ENCODE data around the gene SNX24. TPM values are rescaled to one million over a fixed set of nuclear protein-coding genes. Genes with fewer than 3 reads are reported as not detected.

Gene SNX24
- total RNA-seq, 1 experiment from 2014 or later = 10.8 TPM

DNA sequence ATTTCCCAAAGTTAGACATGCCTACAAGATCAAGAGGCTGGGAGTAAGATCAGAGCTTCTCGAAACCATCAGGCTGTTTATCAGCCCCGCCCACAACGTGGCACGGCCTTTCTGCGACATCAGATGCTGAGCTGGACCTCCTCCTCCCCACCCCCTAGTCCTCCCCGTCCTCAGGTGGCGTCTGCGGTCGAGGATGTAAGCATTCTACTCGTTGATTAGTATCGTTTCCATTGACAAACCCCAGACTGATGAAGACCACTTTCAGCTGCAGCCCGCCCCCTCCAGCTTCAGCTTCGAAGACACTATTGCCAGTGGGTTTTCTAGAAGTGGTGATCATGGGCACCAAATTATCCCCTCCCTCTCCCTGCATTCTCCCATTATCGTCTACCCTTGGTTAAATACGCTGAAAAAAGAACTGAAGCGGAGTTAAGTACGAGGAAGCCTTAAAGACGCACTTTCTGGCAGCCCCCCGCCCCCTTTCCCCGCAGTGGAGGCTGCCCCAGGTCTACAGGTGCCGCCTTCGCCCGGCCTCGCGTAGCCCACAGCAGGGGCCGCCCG, 190.0 kb downstream of the SNX24 start:
- H3K9ac ChIP-seq (ENCODE audit: low read length) = peak overlapping the region; percentile 65
- peak overlapping the region; percentile 89 for H3K4me2 ChIP-seq (ENCODE audit: low read length)
- H3K36me3 ChIP-seq (ENCODE audit: control insufficient read depth in 1 of 2, insufficient read depth in 2 of 2, low read length in 2 of 2) = no peaks in the 10 kb centered on the region
- no TSS peak for BruUV-seq (replicated peaks)
- ChIA-PET CTCF (interaction anchor here (0.7 kb wide), 1 partner anchor 519 kb away, joined by 4 read pairs; no protein-coding TSS in a partner anchor), RAD21 (ENCODE audit: low non-redundant PET in 1 of 2, low total read pairs in 2 of 2, uncharacterized antibody in 2 of 2, unreplicated experiment in 2 of 2) (no interaction called here), POLR2A (no interaction called here)
- no peaks in the 10 kb centered on the region for H3K27me3 ChIP-seq (ENCODE audit: insufficient read depth, low read length)
- H3K4me1 ChIP-seq (ENCODE audit: control insufficient read depth in 1 of 2, insufficient read depth in 2 of 2, low read length in 2 of 2) = peaks cover 9 to 21% of the 10 kb centered on the region in 2 experiments; a peak in 3 of 4 replicates
- ATAC-seq (peak; percentile 65), DNase-seq (ENCODE audit: low read depth, low spot score) (peak; percentile 52)
- intact Hi-C loops (cut with micrococcal nuclease) = no loop called here
- H4K20me1 ChIP-seq (ENCODE audit: insufficient read depth) = no peaks in the 10 kb centered on the region
- H2AFZ ChIP-seq (ENCODE audit: low read depth, low read length, poor library complexity, severe bottlenecking) = peak overlapping the region; percentile 65
- no peaks in the 10 kb centered on the region for H3K79me2 ChIP-seq (ENCODE audit: insufficient read depth, low read length)
- H3K27ac ChIP-seq (ENCODE audit: low read depth, low read length) = peak overlapping the region; percentile 83
- TF ChIP-seq JUND (IDR thresholded peaks at IDR 0.05) (no peak), EZH2 (IDR thresholded peaks at IDR 0.05) (no peak), POLR2AphosphoS5 (IDR thresholded peaks at IDR 0.05; ENCODE audit: low read depth, low read length) (peak; percentile 56)
- TF ChIP-seq, protein P1, sequence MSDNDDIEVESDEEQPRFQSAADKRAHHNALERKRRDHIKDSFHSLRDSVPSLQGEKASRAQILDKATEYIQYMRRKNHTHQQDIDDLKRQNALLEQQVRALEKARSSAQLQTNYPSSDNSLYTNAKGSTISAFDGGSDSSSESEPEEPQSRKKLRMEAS (IDR thresholded peaks at IDR 0.05) = peak; percentile 60
- TF ChIP-seq, protein P2, sequence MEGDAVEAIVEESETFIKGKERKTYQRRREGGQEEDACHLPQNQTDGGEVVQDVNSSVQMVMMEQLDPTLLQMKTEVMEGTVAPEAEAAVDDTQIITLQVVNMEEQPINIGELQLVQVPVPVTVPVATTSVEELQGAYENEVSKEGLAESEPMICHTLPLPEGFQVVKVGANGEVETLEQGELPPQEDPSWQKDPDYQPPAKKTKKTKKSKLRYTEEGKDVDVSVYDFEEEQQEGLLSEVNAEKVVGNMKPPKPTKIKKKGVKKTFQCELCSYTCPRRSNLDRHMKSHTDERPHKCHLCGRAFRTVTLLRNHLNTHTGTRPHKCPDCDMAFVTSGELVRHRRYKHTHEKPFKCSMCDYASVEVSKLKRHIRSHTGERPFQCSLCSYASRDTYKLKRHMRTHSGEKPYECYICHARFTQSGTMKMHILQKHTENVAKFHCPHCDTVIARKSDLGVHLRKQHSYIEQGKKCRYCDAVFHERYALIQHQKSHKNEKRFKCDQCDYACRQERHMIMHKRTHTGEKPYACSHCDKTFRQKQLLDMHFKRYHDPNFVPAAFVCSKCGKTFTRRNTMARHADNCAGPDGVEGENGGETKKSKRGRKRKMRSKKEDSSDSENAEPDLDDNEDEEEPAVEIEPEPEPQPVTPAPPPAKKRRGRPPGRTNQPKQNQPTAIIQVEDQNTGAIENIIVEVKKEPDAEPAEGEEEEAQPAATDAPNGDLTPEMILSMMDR (IDR thresholded peaks at IDR 0.05 in 2 of 3, conservative IDR thresholded peaks at IDR 0.05 in 1 of 3; ENCODE audit: borderline replicate concordance in 1 of 3, insufficient read depth in 1 of 3, low read depth in 2 of 3, low read length in 2 of 3) = no peak
- no peaks in the 10 kb centered on the region for H3K9me3 ChIP-seq (ENCODE audit: control insufficient read depth in 1 of 2, insufficient read depth in 1 of 2, low read depth in 1 of 2, low read length in 2 of 2)
- H3K4me3 ChIP-seq (replicated peaks in 1 of 2; ENCODE audit: low read depth in 1 of 2, low read length in 2 of 2) = peak overlapping the region; percentile 72
- no peaks in the 10 kb centered on the region for H3K9me2 ChIP-seq (ENCODE audit: insufficient read depth)

DNA sequence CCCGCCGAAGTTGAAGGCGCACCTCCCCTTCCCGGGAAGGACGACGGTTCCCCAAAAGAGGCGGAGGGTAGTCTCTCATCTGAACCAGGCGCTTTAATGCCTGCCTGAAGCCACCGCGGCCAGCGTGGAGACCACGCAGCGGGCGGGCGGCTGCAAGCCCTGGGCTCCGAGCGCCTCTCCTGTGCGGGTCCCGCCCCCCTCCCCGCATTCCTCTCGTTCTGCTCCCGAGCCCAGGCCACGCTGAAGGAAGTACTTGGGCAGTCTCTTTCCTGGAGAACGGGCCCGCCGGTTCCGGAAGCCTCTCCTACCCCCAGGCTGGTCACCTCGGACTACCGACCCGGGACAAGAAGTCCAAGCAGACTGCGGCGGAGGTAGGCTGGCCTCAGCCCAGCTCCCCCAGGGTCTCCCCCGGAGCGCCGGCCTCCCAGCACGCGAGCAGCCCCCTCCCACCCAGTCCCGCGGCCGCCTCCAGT, 190.5 kb downstream of the SNX24 start:
- Histone ChIP-seq H3K9ac (ENCODE audit: low read length) (peak overlapping the region; percentile 65), H3K27me3 (ENCODE audit: insufficient read depth, low read length) (no peaks in the 10 kb centered on the region), H3K79me2 (ENCODE audit: insufficient read depth, low read length) (no peaks in the 10 kb centered on the region), H4K20me1 (ENCODE audit: insufficient read depth) (no peaks in the 10 kb centered on the region), H3K9me2 (ENCODE audit: insufficient read depth) (no peaks in the 10 kb centered on the region), H3K27ac (ENCODE audit: low read depth, low read length) (peak overlapping the region; percentile 83), H3K9me3 (ENCODE audit: control insufficient read depth in 1 of 2, insufficient read depth in 1 of 2, low read depth in 1 of 2, low read length in 2 of 2) (no peaks in the 10 kb centered on the region), H3K4me1 (ENCODE audit: control insufficient read depth in 1 of 2, insufficient read depth in 2 of 2, low read length in 2 of 2) (peaks cover 9 to 21% of the 10 kb centered on the region in 2 experiments; a peak in 3 of 4 replicates), H3K4me3 (replicated peaks in 1 of 2; ENCODE audit: low read depth in 1 of 2, low read length in 2 of 2) (peak overlapping the region; percentile 72), H2AFZ (ENCODE audit: low read depth, low read length, poor library complexity, severe bottlenecking) (peak overlapping the region; percentile 65), H3K4me2 (ENCODE audit: low read length) (peak overlapping the region; percentile 89), H3K36me3 (ENCODE audit: control insufficient read depth in 1 of 2, insufficient read depth in 2 of 2, low read length in 2 of 2) (no peaks in the 10 kb centered on the region)
- BruUV-seq (replicated peaks) = no TSS peak
- ATAC-seq = peak; percentile 56
- DNase-seq (ENCODE audit: low read depth, low spot score) = peak; percentile 12
- RAD21 ChIA-PET (ENCODE audit: low non-redundant PET in 1 of 2, low total read pairs in 2 of 2, uncharacterized antibody in 2 of 2, unreplicated experiment in 2 of 2) = no interaction called here
- CTCF ChIA-PET = interaction anchor here (0.7 kb wide), 1 partner anchor 520 kb away, joined by 4 read pairs; no protein-coding TSS in a partner anchor
- POLR2A ChIA-PET = no interaction called here
- intact Hi-C loops (cut with micrococcal nuclease) = no loop called here
- TF ChIP-seq JUND (IDR thresholded peaks at IDR 0.05) = no peak
- no peak for TF ChIP-seq RAD21 (IDR thresholded peaks at IDR 0.05; ENCODE audit: low read depth)
- TF ChIP-seq, protein P2 (IDR thresholded peaks at IDR 0.05 in 2 of 3, conservative IDR thresholded peaks at IDR 0.05 in 1 of 3; ENCODE audit: borderline replicate concordance in 1 of 3, insufficient read depth in 1 of 3, low read depth in 2 of 3, low read length in 2 of 3) = no peak
- no peak for TF ChIP-seq SP1 (IDR thresholded peaks at IDR 0.05; ENCODE audit: low read depth)
- TF ChIP-seq, protein P3, sequence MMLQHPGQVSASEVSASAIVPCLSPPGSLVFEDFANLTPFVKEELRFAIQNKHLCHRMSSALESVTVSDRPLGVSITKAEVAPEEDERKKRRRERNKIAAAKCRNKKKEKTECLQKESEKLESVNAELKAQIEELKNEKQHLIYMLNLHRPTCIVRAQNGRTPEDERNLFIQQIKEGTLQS (IDR thresholded peaks at IDR 0.05) = no peak
- TF ChIP-seq FOSL1 (IDR thresholded peaks at IDR 0.05; ENCODE audit: low read depth) = no peak
- TF ChIP-seq YY1 (IDR thresholded peaks at IDR 0.05; ENCODE audit: extremely low read depth, insufficient replicate concordance, low read depth, low read length) = no peak
